ENCODE data around the gene NRBP1.

The NRBP1 gene

DNA sequence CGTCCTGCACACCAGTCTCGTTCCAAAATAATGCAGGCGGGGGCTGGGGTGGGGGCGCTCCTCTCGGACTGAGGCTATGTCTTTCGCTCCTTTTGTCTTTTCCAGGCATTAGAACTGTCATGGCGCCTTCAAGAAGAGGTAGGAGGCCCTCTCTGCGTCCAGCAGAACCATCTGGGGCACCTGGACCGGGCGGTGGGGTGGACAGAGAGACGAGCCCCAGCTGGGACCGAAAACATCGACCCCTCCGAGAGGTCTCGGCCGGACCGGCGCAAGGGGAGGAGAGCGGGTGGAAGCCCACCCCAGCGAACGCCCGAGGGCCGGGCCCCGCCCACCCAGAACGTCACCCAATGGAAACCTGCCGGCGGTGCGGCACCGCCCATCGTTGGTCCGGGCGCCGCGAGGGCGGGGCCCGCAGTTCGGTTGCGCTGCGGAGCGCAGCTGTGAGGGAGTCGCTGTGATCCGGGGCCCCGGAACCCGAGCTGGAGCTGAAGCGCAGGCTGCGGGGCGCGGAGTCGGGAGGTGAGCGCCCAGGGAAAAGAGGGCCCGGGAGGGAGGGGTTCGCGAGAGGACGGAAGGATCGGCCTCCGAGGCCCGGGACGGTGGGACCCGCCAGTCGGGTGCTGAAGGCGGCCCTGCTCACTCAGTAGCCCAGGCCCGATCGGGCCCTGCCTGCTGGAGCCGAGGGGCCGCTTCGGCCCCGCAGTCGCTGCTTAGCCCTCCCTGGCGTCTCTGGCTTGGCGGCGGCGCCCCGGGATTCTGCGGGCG lies at the start of gene NRBP1 (continued):
- TF ChIP-seq, protein P1, sequence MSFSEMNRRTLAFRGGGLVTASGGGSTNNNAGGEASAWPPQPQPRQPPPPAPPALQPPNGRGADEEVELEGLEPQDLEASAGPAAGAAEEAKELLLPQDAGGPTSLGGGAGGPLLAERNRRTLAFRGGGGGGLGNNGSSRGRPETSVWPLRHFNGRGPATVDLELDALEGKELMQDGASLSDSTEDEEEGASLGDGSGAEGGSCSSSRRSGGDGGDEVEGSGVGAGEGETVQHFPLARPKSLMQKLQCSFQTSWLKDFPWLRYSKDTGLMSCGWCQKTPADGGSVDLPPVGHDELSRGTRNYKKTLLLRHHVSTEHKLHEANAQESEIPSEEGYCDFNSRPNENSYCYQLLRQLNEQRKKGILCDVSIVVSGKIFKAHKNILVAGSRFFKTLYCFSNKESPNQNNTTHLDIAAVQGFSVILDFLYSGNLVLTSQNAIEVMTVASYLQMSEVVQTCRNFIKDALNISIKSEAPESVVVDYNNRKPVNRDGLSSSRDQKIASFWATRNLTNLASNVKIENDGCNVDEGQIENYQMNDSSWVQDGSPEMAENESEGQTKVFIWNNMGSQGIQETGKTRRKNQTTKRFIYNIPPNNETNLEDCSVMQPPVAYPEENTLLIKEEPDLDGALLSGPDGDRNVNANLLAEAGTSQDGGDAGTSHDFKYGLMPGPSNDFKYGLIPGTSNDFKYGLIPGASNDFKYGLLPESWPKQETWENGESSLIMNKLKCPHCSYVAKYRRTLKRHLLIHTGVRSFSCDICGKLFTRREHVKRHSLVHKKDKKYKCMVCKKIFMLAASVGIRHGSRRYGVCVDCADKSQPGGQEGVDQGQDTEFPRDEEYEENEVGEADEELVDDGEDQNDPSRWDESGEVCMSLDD (tag by site-specific recombination; IDR thresholded peaks at IDR 0.05) = peak; percentile 80
- TF ChIP-seq ZNF140 (tag by site-specific recombination; IDR thresholded peaks at IDR 0.05) (no peak), GLIS1 (tag by site-specific recombination; IDR thresholded peaks at IDR 0.05) (peak; percentile 34), ZSCAN30 (tag by site-specific recombination; IDR thresholded peaks at IDR 0.05) (peak; percentile 19; the same call in 1 of the 2 replicates), KLF1 (tag by site-specific recombination; IDR thresholded peaks at IDR 0.05) (peak; percentile 81), ZFP69B (tag by site-specific recombination; IDR thresholded peaks at IDR 0.05) (peak; percentile 94), YY1 (tag by site-specific recombination; IDR thresholded peaks at IDR 0.05) (peak; percentile 36; the same call in 1 of the 2 replicates), ZNF544 (tag by site-specific recombination; IDR thresholded peaks at IDR 0.05) (no peak), ZNF18 (tag by site-specific recombination; IDR thresholded peaks at IDR 0.05) (no peak), ZEB2 (tag by site-specific recombination; IDR thresholded peaks at IDR 0.05) (peak; percentile 93), ZNF664 (tag by site-specific recombination; IDR thresholded peaks at IDR 0.05) (no peak), ZNF610 (tag by site-specific recombination; IDR thresholded peaks at IDR 0.05; ENCODE audit: borderline replicate concordance) (peak; percentile 35; the same call in 1 of the 2 replicates), BCL11B (tag by site-specific recombination; IDR thresholded peaks at IDR 0.05; ENCODE audit: low read depth) (peak; percentile 57; the same call in 1 of the 2 replicates), ZBTB26 (tag by site-specific recombination; optimal IDR thresholded peaks at IDR 0.05) (peak; percentile 76), ZNF362 (tag by site-specific recombination; IDR thresholded peaks at IDR 0.05) (no peak), PRDM4 (tag by site-specific recombination; IDR thresholded peaks at IDR 0.05) (no peak), ZNF274 (IDR thresholded peaks at IDR 0.05; ENCODE audit: low read length) (no peak), ZNF274 (tag by site-specific recombination; IDR thresholded peaks at IDR 0.05; ENCODE audit: borderline replicate concordance) (no peak), ZBTB17 (tag by site-specific recombination; IDR thresholded peaks at IDR 0.05) (peak; percentile 86), ZFP41 (tag by site-specific recombination; IDR thresholded peaks at IDR 0.05; ENCODE audit: borderline replicate concordance) (no peak), ZNF223 (tag by site-specific recombination; IDR thresholded peaks at IDR 0.05) (no peak), ZNF585B (tag by site-specific recombination; IDR thresholded peaks at IDR 0.05) (peak; percentile 23; the same call in 1 of the 2 replicates), ZIC2 (tag by site-specific recombination; IDR thresholded peaks at IDR 0.05) (peak; percentile 24; the same call in 1 of the 2 replicates)

Data from HEK293 (cell line).